BLaER1 treated with 17β-estradiol and CSF1 and Interleukin-3, amounts not matched to agents 10 nM and 100 nM (cell line): ENCODE measurements around the gene FBXO9.
"Not testable (repeated sequence)": the region's sequence is repeated elsewhere in the genome, so short reads cannot be mapped to it uniquely, and the experiment has no call there.

Experiments
- H3K27ac ChIP-seq, 11 experiments: shearing (Covaris generic); formaldehyde crosslinking; 2 replicates each; pipeline ENCODE4 v1.8.1; 2022
- H3K27me3 ChIP-seq, 11 experiments: shearing (Covaris generic); formaldehyde crosslinking; 2 replicates each; pipeline ENCODE4 v1.8.1; 2022
- H3K36me3 ChIP-seq, 11 experiments: shearing (Covaris generic); formaldehyde crosslinking; 2 replicates each; pipeline ENCODE4 v1.8.1; 2022
- H3K4me1 ChIP-seq, 10 experiments: shearing (Covaris generic); formaldehyde crosslinking; 2 replicates each; pipeline ENCODE4 v1.8.1; 2022
- H3K4me2 ChIP-seq, 11 experiments: shearing (Covaris generic); formaldehyde crosslinking; 2 replicates each; pipeline ENCODE4 v1.8.1; 2022
- H3K4me3 ChIP-seq, 10 experiments: shearing (Covaris generic); formaldehyde crosslinking; 2 replicates each; pipeline ENCODE4 v1.8.1; 2022
- H3K9ac ChIP-seq, 11 experiments: shearing (Covaris generic); formaldehyde crosslinking; 2 replicates each; pipeline ENCODE4 v1.8.1; 2022
- H3K9me3 ChIP-seq, 11 experiments: shearing (Covaris generic); formaldehyde crosslinking; replicated peaks in 1 of 11; 2 replicates each; pipeline ENCODE4 v1.8.1; 2022
- H4K20me1 ChIP-seq, 11 experiments: shearing (Covaris generic); formaldehyde crosslinking; 2 replicates each; pipeline ENCODE4 v1.8.1; 2022
- Cebpa-rat ChIP-seq, 11 experiments: shearing (Covaris generic); IDR thresholded peaks; 2 replicates each; pipeline ENCODE4 v1.8.1; 2022

Gene FBXO9

DNA sequence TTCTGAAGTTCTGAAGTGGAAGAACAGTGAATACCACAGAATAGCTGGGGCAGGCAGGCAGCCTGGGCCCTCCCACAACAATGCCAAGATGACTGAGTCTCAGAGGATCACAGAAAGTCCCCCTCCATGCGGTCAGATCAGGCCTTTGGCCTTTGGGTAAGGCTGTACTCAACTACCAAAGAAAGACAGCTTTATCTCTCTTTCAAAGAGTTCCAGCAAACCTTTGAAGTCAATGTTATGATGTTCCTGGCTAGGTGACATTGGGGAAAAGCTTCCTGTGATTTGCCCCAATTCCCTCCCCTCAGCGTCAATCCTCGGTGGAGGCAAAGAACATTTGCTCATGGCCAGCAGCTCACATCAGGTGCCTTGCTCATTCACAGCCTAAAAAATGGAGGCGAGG is 10.7 kb upstream of the FBXO9 start:
- no peak overlapping the region for H3K4me2 ChIP-seq
- peaks cover 8 to 19% (median 12%) of the 10 kb centered on the region in 10 experiments for H3K4me1 ChIP-seq
- H3K4me3 ChIP-seq = no peak overlapping the region
- peaks cover 34 to 87% (median 57%) of the 10 kb centered on the region in 11 experiments; a peak in 17 of 22 replicates for H4K20me1 ChIP-seq
- peaks cover 0 to 13% (median 4%) of the 10 kb centered on the region in 11 experiments; a peak in 8 of 22 replicates for H3K9me3 ChIP-seq
- TF ChIP-seq Cebpa-rat (IDR thresholded peaks at IDR 0.05) = no peak
- no peak overlapping the region for H3K27ac ChIP-seq
- H3K27me3 ChIP-seq = peaks cover 0 to 77% (median 0%) of the 10 kb centered on the region in 11 experiments; a peak in 8 of 22 replicates
- H3K9ac ChIP-seq = no peak overlapping the region
- peaks cover 9 to 61% (median 50%) of the 10 kb centered on the region in 11 experiments; a peak in 20 of 22 replicates for H3K36me3 ChIP-seq

DNA sequence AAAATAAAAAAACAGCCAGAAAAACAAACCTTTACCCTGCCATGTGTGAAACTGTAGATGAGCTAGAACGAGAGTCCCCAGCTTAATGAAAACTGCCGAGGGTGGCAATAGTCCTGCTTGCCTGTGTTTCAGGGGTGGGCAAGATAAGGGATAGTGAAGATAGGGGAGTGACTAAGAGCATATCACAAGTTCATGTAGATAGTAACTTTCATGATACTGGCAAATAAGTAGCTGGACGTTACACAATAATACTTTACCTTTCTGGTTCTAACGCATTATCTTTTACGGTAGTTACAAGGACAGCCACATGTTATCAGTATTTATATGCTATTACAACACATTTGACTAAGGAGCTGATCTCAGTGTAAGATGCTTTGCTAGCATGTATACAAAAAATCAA is 9.3 kb upstream of the FBXO9 start:
- peaks cover 21 to 30% (median 23%) of the 10 kb centered on the region in 10 experiments for H3K4me1 ChIP-seq
- H3K27me3 ChIP-seq = peaks cover 0 to 64% (median 0%) of the 10 kb centered on the region in 11 experiments; a peak in 7 of 22 replicates
- no peak overlapping the region for H3K9ac ChIP-seq
- H3K4me3 ChIP-seq = no peak overlapping the region
- no peak for TF ChIP-seq Cebpa-rat (IDR thresholded peaks at IDR 0.05)
- H3K9me3 ChIP-seq = peaks cover 0 to 9% (median 0%) of the 10 kb centered on the region in 11 experiments; a peak in 6 of 22 replicates
- no peak overlapping the region for H3K27ac ChIP-seq
- H3K4me2 ChIP-seq = no peak overlapping the region
- H4K20me1 ChIP-seq = peaks cover 32 to 85% (median 60%) of the 10 kb centered on the region in 11 experiments; a peak in 16 of 22 replicates
- H3K36me3 ChIP-seq = peaks cover 8 to 58% (median 46%) of the 10 kb centered on the region in 11 experiments; a peak in 20 of 22 replicates

DNA sequence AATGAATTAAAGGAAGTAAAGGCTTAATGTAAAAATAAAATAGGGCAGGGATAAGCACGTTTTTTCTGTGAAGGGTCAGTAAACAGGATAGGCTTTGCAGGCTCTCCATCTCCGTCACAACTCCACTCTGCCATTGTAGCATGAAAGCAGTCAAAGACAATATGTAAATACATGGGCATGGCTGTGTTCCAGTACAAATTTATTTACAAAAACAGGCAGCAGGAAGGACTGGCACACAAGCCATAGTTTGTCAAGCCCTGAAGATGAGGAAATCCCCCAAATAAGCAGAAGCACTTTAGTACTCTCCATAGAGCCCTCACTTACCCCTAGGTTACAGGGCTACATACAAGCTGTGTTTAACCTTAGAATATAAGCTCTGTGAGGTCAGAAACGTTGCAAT is 8.9 kb upstream of the FBXO9 start:
- Histone ChIP-seq H3K4me1 (peaks cover 21 to 30% (median 24%) of the 10 kb centered on the region in 10 experiments), H3K9me3 (peaks cover 0 to 5% (median 0%) of the 10 kb centered on the region in 11 experiments; a peak in 6 of 22 replicates), H3K9ac (no peak overlapping the region), H3K27ac (no peak overlapping the region), H3K36me3 (peaks cover 4 to 54% (median 42%) of the 10 kb centered on the region in 11 experiments; a peak in 20 of 22 replicates), H4K20me1 (peaks cover 30 to 83% (median 57%) of the 10 kb centered on the region in 11 experiments; a peak in 16 of 22 replicates), H3K4me2 (peak overlapping the region in 1 of 11 experiments; percentile 68; a peak in 2 of 22 replicates), H3K4me3 (no peak overlapping the region), H3K27me3 (peaks cover 0 to 60% (median 0%) of the 10 kb centered on the region in 11 experiments; a peak in 7 of 22 replicates)
- TF ChIP-seq Cebpa-rat (IDR thresholded peaks at IDR 0.05) = no peak

DNA sequence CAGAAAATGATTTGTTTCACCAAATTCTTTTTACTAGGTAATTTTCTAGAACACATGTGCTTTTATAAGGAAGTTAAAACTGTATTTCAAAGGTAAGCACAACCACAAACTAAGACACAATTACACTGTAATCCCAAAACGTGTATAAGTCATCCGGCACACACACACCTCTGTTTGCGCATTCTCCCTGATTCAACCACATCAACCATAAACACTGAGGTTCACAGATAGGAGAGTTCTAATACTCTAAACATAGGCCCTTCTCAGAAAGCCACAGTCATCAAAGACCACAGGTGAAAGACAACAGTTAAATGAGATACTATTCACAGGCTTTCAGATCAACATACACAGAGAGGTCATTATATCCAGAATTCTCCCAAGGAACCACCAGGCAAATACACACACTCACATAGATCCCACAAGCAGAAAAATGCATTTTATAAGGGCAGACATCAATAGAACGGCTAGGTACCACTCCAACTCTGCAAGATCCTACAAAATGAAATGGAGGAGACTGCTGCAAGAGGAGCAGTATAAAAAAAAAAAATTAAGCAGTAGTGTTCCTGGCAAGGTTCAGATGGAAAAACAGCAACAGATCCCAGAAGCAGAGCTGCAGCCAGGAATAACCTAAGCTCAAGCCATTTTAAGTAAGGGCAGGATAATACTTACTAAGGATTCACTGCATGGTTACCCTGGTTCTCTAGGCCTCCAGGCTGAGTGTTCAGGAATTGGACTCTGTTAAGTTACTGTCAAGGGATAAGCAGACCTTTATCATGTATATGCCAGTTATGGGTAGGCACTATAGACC is 6.6 kb upstream of the FBXO9 start:
- peaks cover 21 to 61% (median 53%) of the 10 kb centered on the region in 11 experiments; a peak in 16 of 22 replicates for H4K20me1 ChIP-seq
- H3K4me2 ChIP-seq = peak overlapping the region in 10 of 11 experiments; percentile 78 to 94 (median 87); a peak in 16 of 22 replicates
- H3K27me3 ChIP-seq = peaks cover 0 to 37% (median 0%) of the 10 kb centered on the region in 11 experiments; a peak in 5 of 22 replicates
- H3K27ac ChIP-seq = no peak overlapping the region
- TF ChIP-seq Cebpa-rat (IDR thresholded peaks at IDR 0.05) = no peak
- no peak overlapping the region for H3K9ac ChIP-seq
- no peak overlapping the region for H3K4me3 ChIP-seq
- peaks cover 22 to 36% (median 31%) of the 10 kb centered on the region in 10 experiments for H3K4me1 ChIP-seq
- H3K36me3 ChIP-seq = peaks cover 0 to 32% (median 25%) of the 10 kb centered on the region in 11 experiments; a peak in 14 of 22 replicates
- H3K9me3 ChIP-seq = no peaks in the 10 kb centered on the region

GRCh38 chr6:53059648-53060589 is 5.3 kb upstream of the FBXO9 start:
- Histone ChIP-seq H3K4me2 (peak overlapping the region; percentile 78 to 94 (median 87)), H3K9ac (peak overlapping the region in 10 of 11 experiments; percentile 92 to 99 (median 96); a peak in 19 of 22 replicates), H3K9me3 (no peaks in the 10 kb centered on the region), H3K4me3 (peak overlapping the region; percentile 82 to 98 (median 90)), H3K27ac (peak overlapping the region in 4 of 11 experiments; percentile 96 to 97 (median 96); a peak in 5 of 22 replicates), H3K36me3 (peaks cover 0 to 22% (median 13%) of the 10 kb centered on the region in 11 experiments; a peak in 12 of 22 replicates), H3K27me3 (peaks cover 0 to 24% (median 0%) of the 10 kb centered on the region in 11 experiments; a peak in 5 of 22 replicates), H4K20me1 (peaks cover 9 to 48% (median 43%) of the 10 kb centered on the region in 11 experiments; a peak in 13 of 22 replicates), H3K4me1 (peaks cover 22 to 41% (median 34%) of the 10 kb centered on the region in 10 experiments)
- no peak for TF ChIP-seq Cebpa-rat (IDR thresholded peaks at IDR 0.05)

DNA sequence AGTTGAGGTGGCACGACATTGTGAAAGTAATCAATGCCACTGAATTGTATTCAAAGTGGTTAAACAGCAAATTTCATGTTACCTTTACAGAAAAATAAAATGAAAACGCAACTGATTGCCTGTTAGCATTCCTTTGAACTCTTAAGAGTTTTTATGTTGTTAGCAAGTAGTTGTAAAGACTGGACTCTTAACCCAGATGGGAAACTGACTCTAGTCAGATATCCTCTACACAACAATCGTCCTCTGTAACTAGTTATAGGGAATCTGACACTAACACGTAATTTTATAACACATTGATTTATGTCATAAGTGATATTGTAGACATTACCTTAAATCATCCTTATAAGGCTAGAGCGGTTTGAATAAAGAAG is 3.0 kb upstream of the FBXO9 start:
- peaks cover 0 to 4% (median 0%) of the 10 kb centered on the region in 11 experiments; a peak in 1 of 22 replicates for H3K27me3 ChIP-seq
- H3K4me3 ChIP-seq = peak overlapping the region; percentile 82 to 98 (median 90)
- H3K4me1 ChIP-seq = peaks cover 29 to 54% (median 44%) of the 10 kb centered on the region in 10 experiments
- peaks cover 9 to 40% (median 27%) of the 10 kb centered on the region in 11 experiments; a peak in 12 of 22 replicates for H4K20me1 ChIP-seq
- H3K27ac ChIP-seq = peak overlapping the region in 9 of 11 experiments; percentile 92 to 97 (median 95); a peak in 16 of 22 replicates
- peak overlapping the region; percentile 76 to 94 (median 87) for H3K4me2 ChIP-seq
- H3K9me3 ChIP-seq = no peaks in the 10 kb centered on the region
- peak overlapping the region; percentile 92 to 99 (median 96); a peak in 21 of 22 replicates for H3K9ac ChIP-seq
- TF ChIP-seq Cebpa-rat (IDR thresholded peaks at IDR 0.05) = no peak
- peaks cover 0 to 10% (median 0%) of the 10 kb centered on the region in 11 experiments; a peak in 4 of 22 replicates for H3K36me3 ChIP-seq

GRCh38 chr6:53064255-53064654 is 949 bp upstream of the FBXO9 start:
- Histone ChIP-seq H3K36me3 (peaks cover 0 to 14% (median 0%) of the 10 kb centered on the region in 11 experiments; a peak in 7 of 22 replicates), H3K9ac (peak overlapping the region in 1 of 11 experiments; percentile 89; a peak in 1 of 22 replicates), H3K4me1 (peaks cover 42 to 60% (median 49%) of the 10 kb centered on the region in 10 experiments), H4K20me1 (peaks cover 0 to 29% (median 21%) of the 10 kb centered on the region in 11 experiments; a peak in 11 of 22 replicates), H3K4me2 (peak overlapping the region in 4 of 11 experiments; percentile 3 to 94 (median 51); a peak in 2 of 22 replicates)
- not testable (repeated sequence) for H3K27ac ChIP-seq, H3K27me3 ChIP-seq, H3K9me3 ChIP-seq, H3K4me3 ChIP-seq
